ENCODE results near the gene PTGER3.

Gene PTGER3

DNA sequence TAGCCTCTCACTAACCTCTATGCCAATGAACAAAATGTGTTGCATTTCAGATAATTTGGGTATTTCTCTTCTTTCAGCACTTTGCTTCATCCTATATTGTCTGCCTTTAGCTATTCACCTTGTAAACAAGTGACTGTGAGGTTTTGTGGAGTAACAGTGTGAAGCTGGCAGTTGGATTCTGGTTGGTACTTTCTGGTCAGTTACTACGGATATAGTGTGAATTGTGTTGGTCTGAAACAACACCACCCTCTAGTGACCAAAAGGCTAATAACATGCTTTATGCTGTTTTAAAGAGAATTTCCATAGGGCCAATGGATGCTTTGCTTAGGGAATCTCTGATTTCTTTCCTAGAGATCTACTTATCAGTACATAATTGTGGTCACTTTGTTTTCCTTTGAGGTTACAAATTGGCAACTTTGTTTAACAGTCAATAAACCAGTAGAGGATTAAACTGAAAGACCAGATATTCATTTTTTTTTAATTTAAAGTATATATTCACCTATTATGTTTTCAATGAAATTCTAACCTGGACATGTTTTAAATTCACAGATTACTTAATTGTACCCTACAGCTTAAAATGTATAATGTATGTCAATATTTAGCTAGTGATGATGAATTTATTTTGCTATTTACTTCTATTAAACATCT is 2.5 kb upstream of the PTGER3 start:
- H3K4me1 ChIP-seq (ENCODE audit: control insufficient read depth in 1 of 2, insufficient read depth in 1 of 2, low read depth in 1 of 2, low read length in 1 of 2), result peaks cover 14% of the 10 kb centered on the region in 2 experiments
- H3K27me3 ChIP-seq, result peaks cover 85% of the 10 kb centered on the region
- H3K9me3 ChIP-seq, result no peaks in the 10 kb centered on the region
- no peaks in the 10 kb centered on the region for H3K36me3 ChIP-seq
- H3K27ac ChIP-seq, result no peak overlapping the region
- H3K4me3 ChIP-seq (ENCODE audit: low read depth in 1 of 2, low read length in 1 of 2), result no peak overlapping the region
- TF ChIP-seq, protein P1, sequence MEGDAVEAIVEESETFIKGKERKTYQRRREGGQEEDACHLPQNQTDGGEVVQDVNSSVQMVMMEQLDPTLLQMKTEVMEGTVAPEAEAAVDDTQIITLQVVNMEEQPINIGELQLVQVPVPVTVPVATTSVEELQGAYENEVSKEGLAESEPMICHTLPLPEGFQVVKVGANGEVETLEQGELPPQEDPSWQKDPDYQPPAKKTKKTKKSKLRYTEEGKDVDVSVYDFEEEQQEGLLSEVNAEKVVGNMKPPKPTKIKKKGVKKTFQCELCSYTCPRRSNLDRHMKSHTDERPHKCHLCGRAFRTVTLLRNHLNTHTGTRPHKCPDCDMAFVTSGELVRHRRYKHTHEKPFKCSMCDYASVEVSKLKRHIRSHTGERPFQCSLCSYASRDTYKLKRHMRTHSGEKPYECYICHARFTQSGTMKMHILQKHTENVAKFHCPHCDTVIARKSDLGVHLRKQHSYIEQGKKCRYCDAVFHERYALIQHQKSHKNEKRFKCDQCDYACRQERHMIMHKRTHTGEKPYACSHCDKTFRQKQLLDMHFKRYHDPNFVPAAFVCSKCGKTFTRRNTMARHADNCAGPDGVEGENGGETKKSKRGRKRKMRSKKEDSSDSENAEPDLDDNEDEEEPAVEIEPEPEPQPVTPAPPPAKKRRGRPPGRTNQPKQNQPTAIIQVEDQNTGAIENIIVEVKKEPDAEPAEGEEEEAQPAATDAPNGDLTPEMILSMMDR (IDR thresholded peaks at IDR 0.05), result peak; percentile 33

DNA sequence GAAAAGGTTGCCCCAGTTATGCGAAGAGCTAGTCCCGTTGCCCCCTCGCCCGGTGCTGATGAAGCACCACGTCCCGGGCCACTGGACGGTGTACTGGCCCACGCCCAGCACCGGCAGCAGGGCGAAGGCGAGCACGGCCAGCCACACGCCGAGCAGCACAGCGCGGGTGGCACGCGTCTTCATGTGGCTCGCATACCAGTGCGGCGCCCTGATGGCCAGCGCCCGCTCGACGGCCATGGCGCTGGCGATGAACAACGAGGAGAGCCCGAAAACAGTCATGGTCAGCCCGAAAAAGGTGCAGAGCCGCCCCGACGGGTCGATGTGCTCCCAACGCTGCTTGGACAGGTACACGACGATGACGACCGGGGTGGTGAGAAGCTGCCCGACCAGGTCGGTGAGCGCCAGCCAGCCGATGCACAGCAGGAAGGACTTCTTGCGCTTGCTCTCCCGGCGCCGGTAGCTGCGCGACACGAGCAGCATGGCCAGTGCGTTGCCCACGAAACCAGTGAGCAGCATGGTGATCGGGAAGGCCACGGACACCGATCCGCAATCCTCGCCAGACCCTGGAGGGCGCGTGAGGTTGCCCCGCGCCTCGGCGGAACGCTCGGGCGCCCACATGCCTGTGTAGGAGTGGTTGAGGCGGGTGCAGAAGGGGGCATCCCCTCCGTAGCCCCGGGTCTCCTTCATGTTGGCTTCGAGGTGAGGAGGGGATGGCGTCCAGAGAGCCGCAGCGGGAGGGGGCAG is 553 bp downstream of the PTGER3 start:
- no peaks in the 10 kb centered on the region for H3K36me3 ChIP-seq
- peak overlapping the region in 1 of 2 experiments; percentile 18 for H3K4me3 ChIP-seq (ENCODE audit: low read depth in 1 of 2, low read length in 1 of 2)
- H3K9me3 ChIP-seq, result no peaks in the 10 kb centered on the region
- no peak overlapping the region for H3K27ac ChIP-seq
- H3K4me1 ChIP-seq (ENCODE audit: control insufficient read depth in 1 of 2, insufficient read depth in 1 of 2, low read depth in 1 of 2, low read length in 1 of 2), result peaks cover 14% of the 10 kb centered on the region in 2 experiments
- TF ChIP-seq, protein P1 (IDR thresholded peaks at IDR 0.05), result no peak
- H3K27me3 ChIP-seq, result peaks cover 98% of the 10 kb centered on the region

GRCh38 chr1:71045463-71046028 is 2.1 kb downstream of the PTGER3 start:
- H3K36me3 ChIP-seq, result no peaks in the 10 kb centered on the region
- no peak overlapping the region for H3K27ac ChIP-seq
- H3K4me1 ChIP-seq (ENCODE audit: control insufficient read depth in 1 of 2, insufficient read depth in 1 of 2, low read depth in 1 of 2, low read length in 1 of 2), result peaks cover 14% of the 10 kb centered on the region in 2 experiments
- H3K4me3 ChIP-seq (ENCODE audit: low read depth in 1 of 2, low read length in 1 of 2), result no peak overlapping the region
- peaks cover 98% of the 10 kb centered on the region for H3K27me3 ChIP-seq
- H3K9me3 ChIP-seq, result no peaks in the 10 kb centered on the region
- TF ChIP-seq, protein P1 (IDR thresholded peaks at IDR 0.05), result no peak

DNA sequence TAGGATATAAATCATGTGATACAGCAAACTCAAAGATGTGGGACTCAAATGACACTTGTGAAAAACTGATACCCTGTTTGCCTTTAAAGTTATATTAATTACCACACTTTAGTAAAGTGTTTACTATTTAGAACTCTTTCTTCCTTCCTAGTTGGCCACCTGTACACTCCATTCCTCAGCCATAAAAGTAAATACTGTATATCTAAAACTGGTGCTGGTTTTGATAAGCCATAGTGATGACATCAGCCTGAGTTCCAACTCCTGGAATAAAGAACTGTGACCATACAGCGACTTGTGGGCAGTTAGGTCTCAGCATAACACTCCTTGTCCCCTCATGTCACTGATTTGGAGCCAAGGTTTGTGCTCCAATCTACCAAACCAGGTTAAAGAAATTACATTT is 2.8 kb downstream of the PTGER3 start:
- no peak overlapping the region for H3K27ac ChIP-seq
- H3K36me3 ChIP-seq, result no peaks in the 10 kb centered on the region
- H3K4me3 ChIP-seq (ENCODE audit: low read depth in 1 of 2, low read length in 1 of 2), result no peak overlapping the region
- no peaks in the 10 kb centered on the region for H3K9me3 ChIP-seq
- H3K27me3 ChIP-seq, result peaks cover 91% of the 10 kb centered on the region
- TF ChIP-seq, protein P1 (IDR thresholded peaks at IDR 0.05), result no peak
- peaks cover 14% of the 10 kb centered on the region in 2 experiments for H3K4me1 ChIP-seq (ENCODE audit: control insufficient read depth in 1 of 2, insufficient read depth in 1 of 2, low read depth in 1 of 2, low read length in 1 of 2)

- H3K4me1 ChIP-seq (ENCODE audit: control insufficient read depth in 1 of 2, insufficient read depth in 1 of 2, low read depth in 1 of 2, low read length in 1 of 2), result peaks cover 14% of the 10 kb centered on the region in 2 experiments
Measured at GRCh38 chr1:71043065-71043464, 4.6 kb downstream of the PTGER3 start.

More at GRCh38 chr1:71043065-71043464, 4.6 kb downstream of the PTGER3 start:
- no peak overlapping the region for H3K4me3 ChIP-seq (ENCODE audit: low read depth in 1 of 2, low read length in 1 of 2)
- no peak overlapping the region for H3K27ac ChIP-seq
- H3K9me3 ChIP-seq, result no peaks in the 10 kb centered on the region
- no peaks in the 10 kb centered on the region for H3K36me3 ChIP-seq
- peaks cover 73% of the 10 kb centered on the region for H3K27me3 ChIP-seq
- TF ChIP-seq, protein P1 (IDR thresholded peaks at IDR 0.05), result no peak

Measured in neutrophil (primary cell).